ENCODE results near the gene KDM4C. TPM values are rescaled to one million over a fixed set of nuclear protein-coding genes. Genes with fewer than 3 reads are reported as not detected.

The KDM4C gene
- total RNA-seq, 1 donor from 2014 or later = 14.7 TPM

GRCh38 chr9:6977761-6978160 is 220.0 kb downstream of the KDM4C start:
- Histone ChIP-seq H3K4me3 (ENCODE audit: low read depth, low read length) (no peak overlapping the region), H3K27me3 (ENCODE audit: control insufficient read depth, insufficient read depth, low read length) (no peaks in the 10 kb centered on the region), H3K36me3 (ENCODE audit: control insufficient read depth, insufficient read depth, low read length) (no peaks in the 10 kb centered on the region)
- DNase-seq (ENCODE audit: low read depth) = no peak
- no peak for TF ChIP-seq CTCF (IDR thresholded peaks at IDR 0.05; ENCODE audit: insufficient read depth, low read length, poor library complexity, severe bottlenecking)

- H3K36me3 ChIP-seq (ENCODE audit: control insufficient read depth, insufficient read depth, low read length) = no peaks in the 10 kb centered on the region
- no peaks in the 10 kb centered on the region for H3K27me3 ChIP-seq (ENCODE audit: control insufficient read depth, insufficient read depth, low read length)
- TF ChIP-seq CTCF (IDR thresholded peaks at IDR 0.05; ENCODE audit: insufficient read depth, low read length, poor library complexity, severe bottlenecking) = no peak
- DNase-seq (ENCODE audit: low read depth) = no peak
- no peak overlapping the region for H3K4me3 ChIP-seq (ENCODE audit: low read depth, low read length)
Observed at GRCh38 chr9:6978591-6978990, 220.8 kb downstream of the KDM4C start.

- no peak for DNase-seq (ENCODE audit: low read depth)
Observed at GRCh38 chr9:6984941-6985578, 227.3 kb downstream of the KDM4C start.

GRCh38 chr9:6986141-6986815 is 228.5 kb downstream of the KDM4C start:
- Histone ChIP-seq H3K27me3 (ENCODE audit: control insufficient read depth, insufficient read depth, low read length) (no peaks in the 10 kb centered on the region), H3K4me3 (ENCODE audit: low read depth, low read length) (no peak overlapping the region), H3K36me3 (ENCODE audit: control insufficient read depth, insufficient read depth, low read length) (no peaks in the 10 kb centered on the region)
- no peak for TF ChIP-seq CTCF (IDR thresholded peaks at IDR 0.05; ENCODE audit: insufficient read depth, low read length, poor library complexity, severe bottlenecking)
- no peak for DNase-seq (ENCODE audit: low read depth)

More at GRCh38 chr9:6984941-6985578, 227.3 kb downstream of the KDM4C start:
- H3K27me3 ChIP-seq (ENCODE audit: control insufficient read depth, insufficient read depth, low read length) = no peaks in the 10 kb centered on the region
- H3K4me3 ChIP-seq (ENCODE audit: low read depth, low read length) = no peak overlapping the region
- H3K36me3 ChIP-seq (ENCODE audit: control insufficient read depth, insufficient read depth, low read length) = no peaks in the 10 kb centered on the region
- TF ChIP-seq CTCF (IDR thresholded peaks at IDR 0.05; ENCODE audit: insufficient read depth, low read length, poor library complexity, severe bottlenecking) = no peak

GRCh38 chr9:6987381-6987780 is 229.6 kb downstream of the KDM4C start:
- no peak for TF ChIP-seq CTCF (IDR thresholded peaks at IDR 0.05; ENCODE audit: insufficient read depth, low read length, poor library complexity, severe bottlenecking)
- Histone ChIP-seq H3K4me3 (ENCODE audit: low read depth, low read length) (no peak overlapping the region), H3K36me3 (ENCODE audit: control insufficient read depth, insufficient read depth, low read length) (no peaks in the 10 kb centered on the region), H3K27me3 (ENCODE audit: control insufficient read depth, insufficient read depth, low read length) (no peaks in the 10 kb centered on the region)
- DNase-seq (ENCODE audit: low read depth) = no peak

All from kidney epithelial cell (primary cell).